GM18858 (cell line): ENCODE data around the gene POLR1D.

Experiments
- ATAC-seq: cut with Tn5 transposase; IDR thresholded peaks from one replicate; pipeline ENCODE4 v1.9.1; 2021; ENCODE audit not compliant: unreplicated experiment

The POLR1D gene

GRCh38 chr13:27670861-27671260 is 49.2 kb downstream of the POLR1D start:
- ATAC-seq: no peak

- no peak for ATAC-seq
Observed at GRCh38 chr13:27672025-27672424, 50.3 kb downstream of the POLR1D start.
